ENCODE results near the gene CCDC57. TPM values are rescaled to one million over a fixed set of nuclear protein-coding genes. Genes with fewer than 3 reads are reported as not detected.

The CCDC57 gene
- total RNA-seq, 2 experiments from 2014 or later, result 40.7 to 43.9 TPM

GRCh38 chr17:82058230-82058854 lies 154.3 kb downstream of the CCDC57 start:
- no peak for DNase-seq
- intact Hi-C loops (cut with micrococcal nuclease), result no loop called here
- no peaks in the 10 kb centered on the region for H3K27me3 Mint-ChIP-seq (ENCODE audit: low read depth)
- H3K4me3 Mint-ChIP-seq, result no peak overlapping the region
- CTCF ChIA-PET, result no interaction called here
- H3K4me1 Mint-ChIP-seq (ENCODE audit: low read depth), result peaks cover 5% of the 10 kb centered on the region
- peaks cover 2% of the 10 kb centered on the region for H3K36me3 Mint-ChIP-seq (ENCODE audit: low read depth)
- H3K27ac Mint-ChIP-seq, result no peak overlapping the region
- no peaks in the 10 kb centered on the region for H3K9me3 Mint-ChIP-seq

DNA sequence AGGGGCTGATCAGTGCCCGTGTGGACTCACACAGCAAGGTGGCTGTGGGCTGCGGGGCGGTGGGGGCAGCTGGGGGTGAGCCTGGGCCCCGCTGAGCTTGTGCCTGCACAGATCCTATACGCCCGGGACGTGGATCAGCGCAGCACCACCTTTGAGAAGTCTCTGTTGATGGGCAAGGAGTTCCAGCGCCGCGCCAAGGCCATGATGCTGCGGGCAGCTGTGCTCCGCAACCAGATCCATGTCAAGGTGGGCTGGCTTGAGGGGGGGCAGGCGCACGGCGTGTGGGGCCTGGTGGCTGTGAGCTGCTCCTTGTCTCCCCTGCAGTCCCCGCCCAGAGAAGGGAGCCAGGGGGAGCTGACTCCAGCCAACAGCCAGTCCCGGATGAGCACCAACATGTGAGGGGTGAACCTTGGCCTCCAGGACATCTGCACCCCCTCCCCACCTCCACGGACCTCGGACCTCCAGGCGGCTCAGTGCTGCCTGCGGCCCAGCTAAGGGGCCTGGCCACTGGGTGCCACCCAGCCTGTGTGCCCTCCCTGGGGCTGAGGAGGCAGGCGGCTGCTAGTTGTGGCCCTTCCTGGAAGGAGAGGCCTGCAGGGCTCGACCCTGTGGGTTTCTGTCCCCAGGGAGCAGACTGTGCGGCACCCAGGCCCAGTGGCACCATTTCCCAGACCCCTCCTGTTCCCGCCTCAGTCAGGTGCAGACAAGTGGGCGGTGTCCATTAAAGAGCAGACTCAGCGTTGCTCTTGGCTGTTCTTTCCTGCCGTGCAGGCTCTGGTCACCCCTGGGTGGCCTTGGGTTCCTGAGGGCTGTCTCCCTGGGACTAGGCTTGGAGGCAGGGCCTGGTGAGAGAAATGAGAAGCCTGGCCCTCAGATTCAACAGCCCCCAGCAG lies 155.7 kb downstream of the CCDC57 start:
- intact Hi-C loops (cut with micrococcal nuclease), result no loop called here
- CTCF ChIA-PET, result interaction anchor here (1.0 kb wide), 1 partner anchor 9 kb away, joined by 4 read pairs; the partner anchor contains the start of gene DUS1L
- Mint-ChIP-seq H3K9me3 (no peaks in the 10 kb centered on the region), H3K36me3 (ENCODE audit: low read depth) (peaks cover 2% of the 10 kb centered on the region), H3K27me3 (ENCODE audit: low read depth) (no peaks in the 10 kb centered on the region), H3K4me1 (ENCODE audit: low read depth) (peaks cover 13% of the 10 kb centered on the region), H3K4me3 (no peak overlapping the region), H3K27ac (no peak overlapping the region)
- DNase-seq, result no peak

DNA sequence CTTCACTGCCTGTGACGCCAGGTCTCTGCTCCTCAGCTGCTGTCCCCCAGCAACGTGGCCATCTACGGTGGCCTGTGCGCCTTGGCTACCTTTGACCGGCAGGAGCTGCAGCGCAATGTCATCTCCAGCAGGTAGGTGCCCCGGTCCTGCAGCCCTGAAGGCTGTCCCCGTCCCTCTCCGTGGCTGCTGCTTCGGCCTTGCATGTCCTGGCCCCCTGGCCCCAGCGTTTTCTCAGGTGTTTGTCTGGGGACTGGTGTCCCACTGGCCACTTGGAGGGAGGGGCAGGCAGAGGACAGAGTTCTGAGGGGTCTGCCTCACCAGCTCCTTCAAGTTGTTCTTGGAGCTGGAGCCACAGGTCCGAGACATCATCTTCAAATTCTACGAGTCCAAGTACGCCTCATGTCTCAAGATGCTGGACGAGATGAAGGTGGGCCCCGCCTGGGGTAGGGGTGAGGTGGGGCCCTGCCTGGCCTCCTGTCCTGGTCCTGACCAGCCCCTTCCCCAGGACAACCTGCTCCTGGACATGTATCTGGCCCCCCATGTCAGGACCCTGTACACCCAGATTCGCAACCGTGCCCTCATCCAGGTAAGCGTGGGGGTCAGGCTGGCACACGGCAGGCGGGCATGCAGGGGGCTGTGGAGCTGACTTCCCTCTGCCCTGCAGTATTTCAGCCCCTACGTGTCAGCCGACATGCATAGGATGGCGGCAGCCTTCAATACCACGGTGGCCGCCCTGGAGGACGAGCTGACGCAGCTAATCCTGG lies 156.5 kb downstream of the CCDC57 start:
- no peak for DNase-seq
- Mint-ChIP-seq H3K27me3 (ENCODE audit: low read depth) (no peaks in the 10 kb centered on the region), H3K27ac (no peak overlapping the region), H3K4me1 (ENCODE audit: low read depth) (peaks cover 13% of the 10 kb centered on the region), H3K9me3 (no peaks in the 10 kb centered on the region), H3K4me3 (no peak overlapping the region), H3K36me3 (ENCODE audit: low read depth) (peaks cover 2% of the 10 kb centered on the region)
- CTCF ChIA-PET, result interaction anchor here (1.0 kb wide), 1 partner anchor 10 kb away, joined by 4 read pairs; the partner anchor contains the start of gene DUS1L
- intact Hi-C loops (cut with micrococcal nuclease), result no loop called here

GRCh38 chr17:82055023-82055964 lies 157.3 kb downstream of the CCDC57 start:
- Mint-ChIP-seq H3K27ac (no peak overlapping the region), H3K4me3 (no peak overlapping the region), H3K36me3 (ENCODE audit: low read depth) (peaks cover 2% of the 10 kb centered on the region), H3K27me3 (ENCODE audit: low read depth) (no peaks in the 10 kb centered on the region), H3K4me1 (ENCODE audit: low read depth) (peaks cover 19% of the 10 kb centered on the region), H3K9me3 (no peaks in the 10 kb centered on the region)
- CTCF ChIA-PET, result interaction anchor here (1.1 kb wide), 1 partner anchor 133 kb away, joined by 3 read pairs; no protein-coding TSS in a partner anchor
- intact Hi-C loops (cut with micrococcal nuclease), result no loop called here
- no peak for DNase-seq

GRCh38 chr17:82054351-82055022 lies 158.2 kb downstream of the CCDC57 start:
- H3K4me1 Mint-ChIP-seq (ENCODE audit: low read depth), result peaks cover 22% of the 10 kb centered on the region
- H3K9me3 Mint-ChIP-seq, result no peaks in the 10 kb centered on the region
- intact Hi-C loops (cut with micrococcal nuclease), result no loop called here
- no peak overlapping the region for H3K27ac Mint-ChIP-seq
- peak overlapping the region; percentile 24 for H3K4me3 Mint-ChIP-seq
- H3K27me3 Mint-ChIP-seq (ENCODE audit: low read depth), result no peaks in the 10 kb centered on the region
- peaks cover 2% of the 10 kb centered on the region for H3K36me3 Mint-ChIP-seq (ENCODE audit: low read depth)
- CTCF ChIA-PET, result interaction anchor here (0.6 to 1.1 kb wide), 2 partner anchors 14 to 133 kb away, joined by 3 read pairs; no protein-coding TSS in a partner anchor
- no peak for DNase-seq

DNA sequence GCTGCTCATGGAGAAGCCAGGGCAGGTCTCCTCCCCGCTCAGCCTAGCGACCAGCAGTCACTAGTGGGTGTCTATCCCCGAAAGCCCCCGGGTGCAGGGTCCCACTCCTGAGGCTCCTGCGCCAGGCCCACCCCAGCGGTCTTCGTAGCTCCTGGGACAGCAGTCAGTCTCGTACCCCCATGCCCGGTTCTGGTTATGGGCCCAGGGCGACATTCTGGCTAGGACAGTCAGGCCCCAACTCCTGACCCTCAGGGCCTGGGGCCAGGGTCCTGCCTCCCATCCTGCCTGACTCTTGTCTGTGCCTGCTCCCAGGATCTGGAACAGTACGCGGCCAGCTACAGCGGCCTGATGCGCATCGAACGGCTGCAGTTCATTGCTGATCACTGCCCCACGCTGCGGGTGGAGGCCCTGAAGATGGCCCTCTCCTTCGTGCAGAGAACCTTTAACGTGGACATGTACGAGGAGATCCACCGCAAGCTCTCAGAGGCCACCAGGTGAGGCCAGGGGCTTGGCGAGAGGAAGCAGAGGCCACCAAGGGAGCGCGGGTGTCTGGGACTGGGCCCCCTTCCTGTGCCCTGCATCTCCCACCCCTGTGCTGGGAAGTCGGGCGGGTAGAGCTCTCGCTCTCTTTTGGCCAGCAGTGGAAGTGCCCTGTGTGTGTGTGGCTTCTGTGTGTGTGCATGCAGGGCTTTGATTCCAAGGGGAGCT lies 158.9 kb downstream of the CCDC57 start:
- intact Hi-C loops (cut with micrococcal nuclease), result no loop called here
- H3K9me3 Mint-ChIP-seq, result no peaks in the 10 kb centered on the region
- DNase-seq, result no peak
- no peak overlapping the region for H3K27ac Mint-ChIP-seq
- H3K4me3 Mint-ChIP-seq, result peak overlapping the region; percentile 84
- H3K27me3 Mint-ChIP-seq (ENCODE audit: low read depth), result no peaks in the 10 kb centered on the region
- peaks cover 2% of the 10 kb centered on the region for H3K36me3 Mint-ChIP-seq (ENCODE audit: low read depth)
- H3K4me1 Mint-ChIP-seq (ENCODE audit: low read depth), result peaks cover 22% of the 10 kb centered on the region
- CTCF ChIA-PET, result interaction anchor here (0.6 kb wide), 1 partner anchor 15 kb away, joined by 3 read pairs; no protein-coding TSS in a partner anchor

- Mint-ChIP-seq H3K27ac (no peak overlapping the region), H3K4me3 (peak overlapping the region; percentile 84), H3K4me1 (ENCODE audit: low read depth) (peaks cover 22% of the 10 kb centered on the region), H3K36me3 (ENCODE audit: low read depth) (peaks cover 2% of the 10 kb centered on the region), H3K9me3 (no peaks in the 10 kb centered on the region), H3K27me3 (ENCODE audit: low read depth) (no peaks in the 10 kb centered on the region)
- CTCF ChIA-PET, result no interaction called here
- no peak for DNase-seq
- intact Hi-C loops (cut with micrococcal nuclease), result no loop called here
Observed at GRCh38 chr17:82053130-82053529, 159.5 kb downstream of the CCDC57 start.

DNA sequence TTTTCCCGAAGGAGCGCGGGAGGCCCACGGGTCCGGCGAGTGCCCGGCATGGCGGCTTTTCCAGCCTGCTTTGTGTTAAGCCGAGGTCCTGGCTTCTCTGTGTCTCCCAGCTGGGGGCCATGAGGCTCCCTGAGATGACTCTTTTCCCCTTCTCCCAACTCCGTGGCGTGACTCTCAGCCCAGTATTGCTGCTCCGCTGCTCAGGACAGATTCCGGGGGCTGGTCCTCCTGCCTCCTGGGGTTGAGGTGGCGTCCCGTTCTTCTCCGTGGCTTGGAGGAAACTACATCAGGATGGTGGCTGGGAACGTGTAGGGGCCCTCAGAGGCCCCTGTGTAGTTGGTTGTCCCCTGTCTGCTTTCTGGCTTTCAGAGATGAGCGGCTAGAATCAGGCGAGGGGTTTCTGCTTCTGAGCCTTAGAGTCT lies 160.0 kb downstream of the CCDC57 start:
- intact Hi-C loops (cut with micrococcal nuclease), result no loop called here

GRCh38 chr17:82051776-82052637 lies 160.6 kb downstream of the CCDC57 start, which contains the start of the genes GPS1 and RFNG:
Gene GPS1, plus strand, starts transcription at chr17:82051898. Its CDS starts 34 bp downstream, at chr17:82051932.
Gene RFNG, minus strand, starts transcription at chr17:82051811. Its CDS starts 45 bp downstream, at chr17:82051766.
- peak within 1 kb of the TSS; percentile 84 for H3K4me3 Mint-ChIP-seq
- H3K4me1 Mint-ChIP-seq (ENCODE audit: low read depth), result peaks cover 22% of the 10 kb centered on the region
- no peaks in the 10 kb centered on the region for H3K27me3 Mint-ChIP-seq (ENCODE audit: low read depth)
- no peaks in the 10 kb centered on the region for H3K36me3 Mint-ChIP-seq (ENCODE audit: low read depth)
- peak within 1 kb of the TSS; percentile 56 for H3K27ac Mint-ChIP-seq
- intact Hi-C loops (cut with micrococcal nuclease), result no loop called here
- peak; percentile 80 for DNase-seq
- CTCF ChIA-PET, result no interaction called here
- no peaks in the 10 kb centered on the region for H3K9me3 Mint-ChIP-seq

More for the DNA sequence above, 160.0 kb downstream of the CCDC57 start:
- peak overlapping the region; percentile 41 for H3K27ac Mint-ChIP-seq
- peak overlapping the region; percentile 84 for H3K4me3 Mint-ChIP-seq
- H3K9me3 Mint-ChIP-seq, result no peaks in the 10 kb centered on the region
- no peaks in the 10 kb centered on the region for H3K27me3 Mint-ChIP-seq (ENCODE audit: low read depth)
- CTCF ChIA-PET, result no interaction called here
- no peak for DNase-seq
- H3K36me3 Mint-ChIP-seq (ENCODE audit: low read depth), result no peaks in the 10 kb centered on the region
- H3K4me1 Mint-ChIP-seq (ENCODE audit: low read depth), result peaks cover 22% of the 10 kb centered on the region
